GM06990 (cell line): Measurements from ENCODE around the gene GLDC.
A peak's percentile ranks its signal among the peaks of the same experiment; 100 is the strongest.
"Not testable (repeated sequence)": the region's sequence is repeated elsewhere in the genome, so short reads cannot be mapped to it uniquely, and the experiment has no call there.

Experiments
- DNase-seq: peaks from one replicate; pipeline ENCODE4 v3.0.0-alpha.2; 2011; ENCODE audit not compliant: insufficient read length; ENCODE audit errors: extremely low read depth
- H3K27me3 ChIP-seq: replicated peaks from 2 replicates; pipeline ENCODE4 v1.6.0; 2011; ENCODE audit warnings: low read length; ENCODE audit not compliant: control insufficient read depth, insufficient read depth
- H3K36me3 ChIP-seq: 2 replicates; pipeline ENCODE4 v1.5.1; 2011; ENCODE audit warnings: low read length; ENCODE audit not compliant: control insufficient read depth, insufficient read depth
- H3K4me3 ChIP-seq: replicated peaks from 2 replicates; pipeline ENCODE4 v1.5.1; 2011; ENCODE audit warnings: low read depth, mild to moderate bottlenecking, control low read depth, low read length
- CTCF ChIP-seq: IDR thresholded peaks from 2 replicates; pipeline ENCODE4 v1.5.1; 2011; ENCODE audit warnings: low read length, control low read depth, mild to moderate bottlenecking, inconsistent platforms; ENCODE audit not compliant: insufficient read depth, poor library complexity, severe bottlenecking

The GLDC gene

GRCh38 chr9:6645355-6646292 lies at the start of gene GLDC:
GLDC (minus strand) TSS chr9:6645729; CDS start chr9:6645499, 230 bp downstream.
- H3K4me3 ChIP-seq = peak within 1 kb of the TSS; percentile 69
- TF ChIP-seq CTCF = peak; percentile 3
- peak; percentile 85 for DNase-seq

DNA sequence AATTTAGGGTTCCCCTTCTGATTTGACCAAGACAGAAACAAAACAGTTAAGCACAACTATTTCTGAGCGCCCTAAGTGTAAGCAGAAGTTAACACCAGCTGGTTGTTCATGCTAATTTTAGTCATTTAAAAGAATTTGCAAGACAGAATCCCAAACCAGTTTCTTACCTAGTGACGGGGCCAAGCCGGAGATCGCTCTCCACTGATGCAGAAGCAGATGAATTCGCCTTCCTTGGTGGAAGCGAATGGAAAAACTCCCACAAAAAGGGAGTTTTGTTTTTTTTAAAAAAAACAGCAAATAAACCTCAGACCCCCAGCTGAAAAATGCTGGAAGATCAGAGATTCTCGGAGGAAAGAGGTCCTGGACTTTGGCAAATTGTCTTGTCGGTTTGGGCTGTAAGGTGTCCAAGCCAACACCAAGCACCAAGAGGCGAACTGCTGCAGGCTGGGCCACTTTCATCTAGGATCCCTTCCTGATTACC lies 47.4 kb upstream of the GLDC start:
- Histone ChIP-seq H3K4me3 (no peak overlapping the region), H3K27me3 (no peaks in the 10 kb centered on the region), H3K36me3 (no peaks in the 10 kb centered on the region)
- TF ChIP-seq CTCF = no peak
- DNase-seq = no peak

More at GRCh38 chr9:6645355-6646292, at the start of gene GLDC:
- Histone ChIP-seq H3K27me3 (no peaks in the 10 kb centered on the region), H3K36me3 (no peaks in the 10 kb centered on the region; the same call in 1 of the 2 replicates)

- TF ChIP-seq CTCF = no peak
- DNase-seq = no peak
- no peaks in the 10 kb centered on the region for H3K27me3 ChIP-seq
- H3K4me3 ChIP-seq = no peak overlapping the region
- H3K36me3 ChIP-seq = no peaks in the 10 kb centered on the region
These were observed 46.9 kb upstream of the GLDC start for GRCh38 chr9:6692433-6692832.

GRCh38 chr9:6690675-6691070 lies 45.1 kb upstream of the GLDC start:
- H3K4me3 ChIP-seq, H3K36me3 ChIP-seq, H3K27me3 ChIP-seq, DNase-seq: not testable (repeated sequence)

DNA sequence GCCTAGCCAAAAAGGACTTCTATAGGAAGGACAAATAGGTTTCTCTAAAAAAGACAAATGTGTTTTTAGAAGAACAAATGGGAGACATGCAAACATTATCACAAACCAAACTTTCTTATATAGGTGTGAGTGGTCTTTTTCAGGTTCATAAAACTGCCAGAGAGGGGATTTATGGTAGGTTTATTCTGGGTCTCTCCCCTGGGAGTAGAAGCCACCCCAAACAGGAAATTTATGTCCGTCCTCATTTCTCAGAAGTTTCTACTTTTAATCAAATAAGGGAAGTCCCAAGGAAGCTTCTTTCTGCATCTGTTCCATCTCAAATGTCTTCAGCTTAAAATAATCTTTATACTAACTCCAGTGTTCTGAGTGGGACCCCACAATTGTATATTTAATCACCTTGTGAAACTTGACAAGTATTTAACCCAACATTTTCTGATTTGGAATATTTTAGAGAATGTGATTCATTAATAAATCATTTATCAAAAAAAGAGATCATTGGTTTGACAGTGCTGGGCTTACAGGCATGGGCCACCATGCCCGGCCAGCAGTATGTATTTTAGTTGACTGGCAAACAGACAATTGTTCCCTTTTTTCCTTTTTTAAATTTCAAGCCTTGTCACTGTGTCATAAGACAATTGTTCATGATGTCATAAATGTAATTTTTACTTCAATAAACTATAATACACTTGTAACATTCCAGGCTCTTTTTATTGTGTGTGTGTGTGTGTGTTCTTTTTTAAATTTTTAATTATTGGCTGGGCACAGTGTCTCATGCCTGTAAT lies 44.6 kb upstream of the GLDC start:
- no peak for DNase-seq
- Histone ChIP-seq H3K27me3 (no peaks in the 10 kb centered on the region), H3K36me3 (no peaks in the 10 kb centered on the region), H3K4me3 (no peak overlapping the region)
- TF ChIP-seq CTCF = no peak

DNA sequence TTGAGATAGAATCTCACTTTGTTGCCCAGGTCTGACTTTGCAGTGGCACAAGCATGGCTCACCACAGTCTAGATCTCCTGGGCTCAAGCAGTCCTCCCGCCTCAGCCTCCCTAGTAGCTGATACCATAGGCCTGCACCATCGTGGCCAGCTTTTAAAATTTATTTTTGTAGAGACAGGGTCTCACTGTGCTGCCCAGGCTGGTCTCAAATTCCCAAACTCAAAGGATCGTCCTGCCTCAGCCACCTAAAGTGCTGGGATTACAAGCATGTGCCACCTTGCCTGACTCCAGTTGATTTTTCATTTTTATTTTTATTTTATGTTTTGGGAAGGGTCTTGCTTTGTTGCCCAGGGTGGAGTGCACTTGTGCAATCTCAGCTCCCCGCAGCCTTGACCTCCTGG lies 41.7 kb upstream of the GLDC start:
- no peak overlapping the region for H3K4me3 ChIP-seq
- no peaks in the 10 kb centered on the region for H3K36me3 ChIP-seq
- TF ChIP-seq CTCF = no peak
- H3K27me3 ChIP-seq = no peaks in the 10 kb centered on the region
- DNase-seq = no peak
